Nephron (organoid): ENCODE measurements around the gene PLEKHA8.
A peak's percentile ranks its signal among the peaks of the same experiment; 100 is the strongest.

Experiments
- H3K27ac Mint-ChIP-seq, 3 experiments: 2 replicates each; pipeline ENCODE4 v1.8.0; 2020; ENCODE audit warnings: mixed read lengths in 3 of 3, mild to moderate bottlenecking in 2 of 3, moderate library complexity in 1 of 3
- H3K27me3 Mint-ChIP-seq: 2 replicates; pipeline ENCODE4 v1.8.0; 2021; ENCODE audit warnings: low read depth, mild to moderate bottlenecking, moderate library complexity, mixed read lengths
- H3K36me3 Mint-ChIP-seq: 2 replicates; pipeline ENCODE4 v1.8.0; 2020; ENCODE audit warnings: low read depth, mixed read lengths
- H3K4me1 Mint-ChIP-seq: 2 replicates; pipeline ENCODE4 v1.8.0; 2020; ENCODE audit warnings: mixed read lengths
- H3K4me3 Mint-ChIP-seq, 3 experiments: 2 replicates each; pipeline ENCODE4 v1.8.0; 2020; ENCODE audit warnings: mild to moderate bottlenecking in 3 of 3, mixed read lengths in 3 of 3, moderate library complexity in 2 of 3
- H3K9me3 Mint-ChIP-seq: 2 replicates; pipeline ENCODE4 v1.8.0; 2020; ENCODE audit warnings: mixed read lengths
- TF ChIP-seq, protein P1 (sequence below), 3 experiments: fragments of 200-600 bp; sonication (generic); IDR thresholded peaks; one replicate each; pipeline ENCODE4 v1.5.0; 2021; ENCODE audit warnings: antibody characterized with exemption in 3 of 3; ENCODE audit not compliant: unreplicated experiment in 3 of 3

Gene PLEKHA8

DNA sequence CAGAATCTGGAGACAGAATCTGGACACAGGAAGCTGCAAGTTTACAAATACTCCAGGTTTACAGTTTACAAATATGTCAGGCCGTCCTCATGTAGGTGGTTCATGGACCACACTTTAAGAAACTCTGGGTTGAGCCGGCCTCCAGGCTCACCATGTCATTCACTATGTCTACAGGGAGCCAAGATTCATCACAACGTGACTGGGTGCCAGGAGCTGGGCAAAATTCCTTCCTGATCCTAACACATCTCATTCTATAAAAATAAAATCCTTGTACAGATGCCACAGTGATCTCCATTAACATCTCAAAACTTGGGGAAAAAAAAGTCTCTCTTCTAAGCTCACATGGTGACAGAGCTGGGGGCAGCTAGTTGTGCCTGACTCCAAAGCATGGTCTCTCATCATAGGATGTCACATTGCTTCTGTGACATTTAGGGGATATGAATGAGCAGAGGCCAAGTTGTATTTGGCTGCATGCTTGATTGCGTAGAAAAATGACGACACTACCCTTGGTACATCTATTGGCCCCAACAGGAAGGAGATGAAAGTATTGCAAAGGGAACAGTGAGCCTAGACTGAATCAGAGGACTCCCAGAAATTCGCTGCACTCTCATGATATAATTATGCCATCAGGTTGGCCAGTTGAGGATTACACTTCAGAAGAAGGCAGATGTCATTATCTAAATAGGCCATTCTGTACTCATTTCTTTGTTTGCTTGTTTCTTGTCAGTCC is 142.4 kb downstream of the PLEKHA8 start:
- TF ChIP-seq, protein P1, sequence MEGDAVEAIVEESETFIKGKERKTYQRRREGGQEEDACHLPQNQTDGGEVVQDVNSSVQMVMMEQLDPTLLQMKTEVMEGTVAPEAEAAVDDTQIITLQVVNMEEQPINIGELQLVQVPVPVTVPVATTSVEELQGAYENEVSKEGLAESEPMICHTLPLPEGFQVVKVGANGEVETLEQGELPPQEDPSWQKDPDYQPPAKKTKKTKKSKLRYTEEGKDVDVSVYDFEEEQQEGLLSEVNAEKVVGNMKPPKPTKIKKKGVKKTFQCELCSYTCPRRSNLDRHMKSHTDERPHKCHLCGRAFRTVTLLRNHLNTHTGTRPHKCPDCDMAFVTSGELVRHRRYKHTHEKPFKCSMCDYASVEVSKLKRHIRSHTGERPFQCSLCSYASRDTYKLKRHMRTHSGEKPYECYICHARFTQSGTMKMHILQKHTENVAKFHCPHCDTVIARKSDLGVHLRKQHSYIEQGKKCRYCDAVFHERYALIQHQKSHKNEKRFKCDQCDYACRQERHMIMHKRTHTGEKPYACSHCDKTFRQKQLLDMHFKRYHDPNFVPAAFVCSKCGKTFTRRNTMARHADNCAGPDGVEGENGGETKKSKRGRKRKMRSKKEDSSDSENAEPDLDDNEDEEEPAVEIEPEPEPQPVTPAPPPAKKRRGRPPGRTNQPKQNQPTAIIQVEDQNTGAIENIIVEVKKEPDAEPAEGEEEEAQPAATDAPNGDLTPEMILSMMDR (IDR thresholded peaks at IDR 0.05; ENCODE audit: unreplicated experiment in 3 of 3): no peak
- H3K4me3 Mint-ChIP-seq: no peak overlapping the region
- no peaks in the 10 kb centered on the region for H3K36me3 Mint-ChIP-seq
- peaks cover 65% of the 10 kb centered on the region for H3K4me1 Mint-ChIP-seq
- H3K27me3 Mint-ChIP-seq: peaks cover 13% of the 10 kb centered on the region
- H3K27ac Mint-ChIP-seq: no peak overlapping the region
- no peaks in the 10 kb centered on the region for H3K9me3 Mint-ChIP-seq

DNA sequence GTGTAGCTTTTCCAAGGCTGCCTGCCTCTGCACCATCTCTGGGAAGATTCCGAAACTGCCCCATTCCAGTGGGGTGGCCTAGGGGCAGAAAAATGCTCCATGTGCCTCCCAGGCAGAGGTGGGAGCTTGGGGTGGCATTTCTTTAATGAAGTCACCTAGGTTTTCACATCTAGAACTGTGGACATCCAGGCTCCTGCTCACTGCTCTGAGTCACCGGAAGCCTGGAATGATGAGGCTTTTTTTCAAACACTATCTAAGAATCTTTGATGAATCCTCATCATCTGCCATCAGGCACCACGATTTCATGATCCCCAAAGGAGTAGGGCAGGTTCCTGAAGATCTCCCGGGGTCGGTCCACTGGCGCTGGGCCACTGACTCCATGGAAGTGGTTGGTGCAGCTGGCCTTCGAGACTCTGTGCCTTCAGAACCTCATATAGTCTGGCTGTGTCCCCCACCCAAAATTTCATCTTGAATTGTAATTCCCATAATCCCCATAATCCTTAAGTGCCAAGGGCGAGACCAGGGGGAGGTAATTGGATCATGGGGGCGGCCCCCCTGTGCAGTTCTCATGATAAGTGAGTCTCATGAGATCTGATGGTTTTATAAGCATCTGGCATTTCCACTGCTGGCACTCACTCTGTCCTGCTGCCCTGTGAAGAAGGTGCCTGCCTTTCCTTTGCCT is 143.7 kb downstream of the PLEKHA8 start:
- TF ChIP-seq, protein P1 (IDR thresholded peaks at IDR 0.05; ENCODE audit: unreplicated experiment in 3 of 3): no peak

DNA sequence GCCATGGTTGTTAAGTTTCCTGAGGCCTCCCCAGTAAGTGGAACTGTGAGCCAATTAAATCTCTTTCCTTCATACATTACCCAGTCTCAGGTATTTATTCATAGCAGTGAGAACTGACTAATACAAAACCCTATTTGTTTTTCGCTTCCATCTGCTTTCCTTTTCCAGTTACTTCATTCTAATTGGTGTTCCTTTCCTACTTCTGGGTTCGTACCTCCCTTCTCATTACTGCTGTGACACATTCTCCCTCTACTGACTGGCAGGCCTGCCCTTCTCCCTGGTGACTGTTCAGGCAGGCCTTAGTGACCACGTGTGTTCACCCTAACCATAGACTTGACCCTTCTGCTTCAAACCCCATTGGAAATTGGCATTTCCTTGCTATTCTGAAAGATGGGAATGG is 144.2 kb downstream of the PLEKHA8 start:
- peaks cover 71% of the 10 kb centered on the region for H3K4me1 Mint-ChIP-seq
- H3K9me3 Mint-ChIP-seq: no peaks in the 10 kb centered on the region
- TF ChIP-seq, protein P1 (IDR thresholded peaks at IDR 0.05; ENCODE audit: unreplicated experiment in 3 of 3): no peak
- H3K27ac Mint-ChIP-seq: peak overlapping the region; percentile 26 to 84 (median 57)
- H3K27me3 Mint-ChIP-seq: peaks cover 13% of the 10 kb centered on the region
- H3K36me3 Mint-ChIP-seq: no peaks in the 10 kb centered on the region
- H3K4me3 Mint-ChIP-seq: peak overlapping the region in 1 of 3 experiments; percentile 13

More for the DNA sequence above, 143.7 kb downstream of the PLEKHA8 start:
- Mint-ChIP-seq H3K27ac (peak overlapping the region; percentile 26 to 84 (median 57)), H3K27me3 (peaks cover 13% of the 10 kb centered on the region), H3K4me1 (peaks cover 70% of the 10 kb centered on the region), H3K36me3 (no peaks in the 10 kb centered on the region), H3K4me3 (no peak overlapping the region), H3K9me3 (no peaks in the 10 kb centered on the region)

DNA sequence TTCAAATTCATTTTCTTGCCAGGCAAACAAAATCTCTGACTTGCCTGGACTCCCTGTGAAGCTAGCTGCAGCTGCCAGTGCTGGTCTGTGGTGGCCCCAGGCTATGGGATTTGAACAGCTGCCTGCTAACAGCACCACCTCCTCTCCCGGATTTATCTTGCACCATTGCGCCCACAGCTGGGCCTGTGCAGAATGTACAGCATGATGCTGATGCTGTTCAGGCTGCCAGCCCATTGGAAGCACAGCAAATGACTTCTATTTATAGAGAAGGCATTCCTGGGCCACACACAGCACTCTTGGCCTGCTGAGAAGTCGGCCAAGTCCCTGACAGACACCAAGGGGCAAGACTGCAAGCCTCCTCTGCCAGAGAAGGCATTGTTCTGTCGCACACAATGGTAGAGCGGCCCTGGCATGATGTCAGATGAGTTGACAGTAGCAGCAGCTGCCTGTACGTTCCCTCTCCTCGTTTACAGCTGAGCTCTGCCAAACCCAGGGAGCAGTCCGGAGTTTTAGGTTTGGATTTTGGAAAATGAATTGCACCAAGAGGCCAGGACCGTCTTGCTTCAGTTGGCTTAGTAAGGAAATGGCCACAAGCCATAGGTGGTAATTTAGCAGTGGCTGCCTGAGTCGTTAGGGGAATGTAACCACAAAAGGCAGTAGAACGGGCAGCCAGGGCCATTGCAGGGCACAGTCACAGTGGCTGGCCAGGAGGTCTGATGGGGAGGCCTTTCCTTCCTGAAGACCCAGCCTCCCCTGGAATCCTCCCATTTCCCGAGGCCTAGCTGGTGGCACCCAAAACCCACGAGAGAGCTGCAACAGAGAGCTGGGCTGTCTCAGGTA is 145.1 kb downstream of the PLEKHA8 start:
- H3K36me3 Mint-ChIP-seq: no peaks in the 10 kb centered on the region
- H3K4me1 Mint-ChIP-seq: peaks cover 69% of the 10 kb centered on the region
- no peaks in the 10 kb centered on the region for H3K9me3 Mint-ChIP-seq
- peak overlapping the region; percentile 26 to 84 (median 57) for H3K27ac Mint-ChIP-seq
- TF ChIP-seq, protein P1 (IDR thresholded peaks at IDR 0.05; ENCODE audit: unreplicated experiment in 3 of 3): no peak
- H3K4me3 Mint-ChIP-seq: peak overlapping the region in 2 of 3 experiments; percentile 9 to 70
- peaks cover 8% of the 10 kb centered on the region for H3K27me3 Mint-ChIP-seq

DNA sequence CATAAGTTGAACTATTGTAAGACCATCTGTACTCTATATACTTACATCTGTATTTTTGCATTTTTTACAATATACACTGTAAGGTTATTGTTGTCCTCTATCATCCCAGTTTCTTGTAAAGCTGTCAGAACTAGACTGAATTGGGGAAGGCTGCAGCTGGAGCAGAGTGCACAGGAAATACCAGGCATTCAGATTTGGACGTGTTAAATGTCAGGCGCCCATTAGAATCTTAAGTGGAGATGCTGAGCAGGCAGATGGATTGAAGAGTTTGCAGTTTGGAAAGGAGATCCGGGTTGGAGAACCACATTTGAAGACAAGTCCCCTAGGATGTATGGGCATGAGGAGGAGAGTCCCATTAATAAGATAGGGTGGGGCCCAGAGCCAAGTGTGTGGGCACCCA is 147.0 kb downstream of the PLEKHA8 start:
- H3K9me3 Mint-ChIP-seq: no peaks in the 10 kb centered on the region
- H3K4me3 Mint-ChIP-seq: no peak overlapping the region
- peaks cover 60% of the 10 kb centered on the region for H3K4me1 Mint-ChIP-seq
- no peaks in the 10 kb centered on the region for H3K36me3 Mint-ChIP-seq
- no peaks in the 10 kb centered on the region for H3K27me3 Mint-ChIP-seq
- H3K27ac Mint-ChIP-seq: no peak overlapping the region
- TF ChIP-seq, protein P1 (IDR thresholded peaks at IDR 0.05; ENCODE audit: unreplicated experiment in 3 of 3): no peak
